Hepatocyte (in vitro differentiated cells): ENCODE results near the gene NUDT14.

Experiments used
- CTCF ChIP-seq: fragments of 200-600 bp; sonication (generic); IDR thresholded peaks from 2 replicates; pipeline ENCODE4 v1.5.1; 2016; ENCODE audit warnings: antibody characterized with exemption, mild to moderate bottlenecking; ENCODE audit not compliant: poor library complexity
- EZH2 ChIP-seq: fragments of 200-600 bp; sonication (generic); IDR thresholded peaks from 2 replicates; pipeline ENCODE4 v1.6.1; 2016; ENCODE audit warnings: antibody characterized with exemption, mild to moderate bottlenecking, borderline replicate concordance

GRCh38 chr14:105167303-105168092 is 13.6 kb downstream of the NUDT14 start:
- TF ChIP-seq CTCF: peak; percentile 19
- no peak for TF ChIP-seq EZH2
